AG04449 (cell line): ENCODE results near the gene GRIN2A.
A peak's percentile ranks its signal among the peaks of the same experiment; 100 is the strongest.

Source experiments
- CTCF ChIA-PET: fragments of 350-600 bp; formaldehyde crosslinking; extraction: SDS; loops from one replicate; lab custom pipeline; 2021; ENCODE audit warnings: antibody characterized with exemption; lab: Yijun Ruan, JAX
- POLR2A ChIA-PET: fragments of 400-600, 350-600 bp; formaldehyde crosslinking; extraction: SDS; loops from one replicate; lab custom pipeline; 2020; ENCODE audit warnings: antibody characterized with exemption, inconsistent platforms; lab: Yijun Ruan, JAX
- DNase-seq: peaks from one replicate; pipeline ENCODE4 v3.0.0-alpha.2; 2010; ENCODE audit warnings: low read depth, low spot score
- H3K4me3 ChIP-seq: 2 replicates; pipeline ENCODE4 v1.5.1; 2011; ENCODE audit warnings: low read depth, mild to moderate bottlenecking, control low read depth, low read length
- CTCF ChIP-seq: IDR thresholded peaks from one replicate; pipeline ENCODE4 v1.5.1; 2011; ENCODE audit warnings: mild to moderate bottlenecking, moderate library complexity, low read length, control low read depth, inconsistent platforms; ENCODE audit not compliant: insufficient read depth; ENCODE audit errors: missing control alignments

GRIN2A gene

GRCh38 chr16:9860876-9861275 is 321.4 kb downstream of the GRIN2A start:
- no peak for DNase-seq
- ChIA-PET CTCF (no interaction called here), POLR2A (no interaction called here)
- TF ChIP-seq CTCF: no peak
- no peak overlapping the region for H3K4me3 ChIP-seq

GRCh38 chr16:9859701-9860327 is 322.4 kb downstream of the GRIN2A start:
- no peak for TF ChIP-seq CTCF
- no peak for DNase-seq
- POLR2A ChIA-PET: no interaction called here
- no peak overlapping the region for H3K4me3 ChIP-seq
- CTCF ChIA-PET: no interaction called here

GRCh38 chr16:9854675-9855074 is 327.6 kb downstream of the GRIN2A start:
- TF ChIP-seq CTCF: no peak
- DNase-seq: peak; percentile 7
- ChIA-PET POLR2A (no interaction called here), CTCF (no interaction called here)
- no peak overlapping the region for H3K4me3 ChIP-seq

- DNase-seq: no peak
- TF ChIP-seq CTCF: no peak
- POLR2A ChIA-PET: no interaction called here
- CTCF ChIA-PET: no interaction called here
- H3K4me3 ChIP-seq: no peak overlapping the region
Observed at GRCh38 chr16:9852003-9852402, 330.2 kb downstream of the GRIN2A start.

DNA sequence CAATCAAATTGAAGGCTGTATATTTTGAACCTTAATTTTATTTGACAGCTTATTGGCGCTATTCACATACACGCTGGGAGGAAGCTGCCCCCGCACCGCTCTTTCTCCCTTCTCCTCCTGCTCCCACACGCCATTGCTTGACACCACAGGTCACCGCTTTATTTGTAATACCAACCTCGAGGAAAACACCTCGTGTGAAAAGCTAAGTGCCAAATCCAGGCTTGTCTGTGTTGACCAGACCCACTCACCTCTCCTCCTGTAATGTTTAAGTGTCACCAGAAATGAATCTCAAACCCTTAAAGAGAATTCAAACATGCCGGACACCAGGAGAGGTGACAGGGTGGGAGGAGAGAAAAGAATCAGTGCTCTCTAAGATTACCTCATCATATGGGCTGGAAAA is 331.4 kb downstream of the GRIN2A start:
- DNase-seq: no peak
- TF ChIP-seq CTCF: no peak
- ChIA-PET CTCF (no interaction called here), POLR2A (no interaction called here)
- H3K4me3 ChIP-seq: no peak overlapping the region

DNA sequence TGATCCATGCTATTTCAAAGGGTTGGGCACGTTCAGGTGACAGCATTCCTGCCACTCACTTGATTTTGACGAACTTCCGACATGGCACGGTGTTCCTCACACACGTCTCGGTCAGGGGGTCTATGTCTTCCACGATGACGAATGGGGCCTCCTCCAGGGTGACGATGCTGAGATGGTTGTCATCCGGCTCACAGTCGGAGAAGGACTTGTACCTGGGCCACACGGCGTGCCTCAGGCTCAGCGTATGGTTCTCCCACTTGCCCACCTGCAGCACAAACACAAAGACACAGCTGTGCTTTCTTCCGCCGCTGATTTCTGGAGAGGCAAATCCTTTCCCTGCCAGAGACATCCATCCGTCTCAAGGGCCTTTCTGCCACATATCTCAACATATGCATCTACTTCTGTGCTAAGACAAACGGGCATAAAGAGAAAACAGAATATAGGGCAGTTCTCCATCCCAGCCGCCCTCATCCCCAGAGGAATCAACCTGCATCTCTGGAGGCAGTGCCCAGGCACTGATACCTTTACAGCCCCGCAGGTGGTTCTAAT is 332.5 kb downstream of the GRIN2A start:
- no peak for DNase-seq
- TF ChIP-seq CTCF: no peak
- CTCF ChIA-PET: no interaction called here
- POLR2A ChIA-PET: no interaction called here
- H3K4me3 ChIP-seq: no peak overlapping the region
